Esophagus muscularis mucosa (tissue), 4 donors: ENCODE measurements around the gene RAI14.

Source experiments
- CTCF ChIP-seq, 3 experiments: fragments of 200-600 bp in 2 of 3; fragments of 450-650 bp in 1 of 3; sonication (generic) in 2 of 3; IDR thresholded peaks; one replicate each; pipeline ENCODE4 v1.5.1; 2017 to 2019; ENCODE audit warnings: antibody characterized with exemption in 3 of 3, mild to moderate bottlenecking in 2 of 3, moderate library complexity in 1 of 3
- EP300 ChIP-seq: sonication (generic); formaldehyde crosslinking; IDR thresholded peaks from one replicate; pipeline ENCODE4 v1.6.1; 2017; ENCODE audit warnings: antibody characterized with exemption
- POLR2A ChIP-seq: fragments of 450-650 bp; IDR thresholded peaks from one replicate; pipeline ENCODE4 v1.6.1; 2017; ENCODE audit warnings: antibody characterized with exemption, moderate library complexity, mild to moderate bottlenecking, low read depth
- POLR2AphosphoS5 ChIP-seq, 2 donors: sonication (generic); formaldehyde crosslinking; IDR thresholded peaks; one replicate each; pipeline ENCODE4 v1.6.1; 2017; ENCODE audit warnings: antibody characterized with exemption in 2 of 2

DNA sequence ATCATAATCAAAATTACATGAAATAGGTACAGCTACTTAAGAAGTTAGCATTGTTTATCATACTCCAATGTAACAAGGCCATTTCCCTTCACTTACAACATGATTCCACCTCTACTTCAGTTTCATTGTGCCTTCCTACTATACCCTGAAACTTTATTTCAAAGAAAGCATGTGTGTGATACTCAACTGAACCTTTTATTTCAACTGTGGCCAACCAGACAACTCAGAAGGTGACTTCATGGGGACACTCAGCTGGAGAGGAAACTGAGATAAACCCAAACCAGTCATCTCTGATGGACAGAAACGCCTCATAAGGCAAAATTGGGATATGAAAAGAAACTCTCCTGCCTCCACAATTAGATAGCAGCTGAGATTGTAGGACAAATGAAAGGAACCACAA, 177.0 kb downstream of the RAI14 start:
- TF ChIP-seq CTCF (IDR thresholded peaks at IDR 0.05) (no peak), POLR2A (no peak), EP300 (no peak), POLR2AphosphoS5 (IDR thresholded peaks at IDR 0.05) (no peak)
